ENCODE measurements around the gene PGRMC1.

DNA sequence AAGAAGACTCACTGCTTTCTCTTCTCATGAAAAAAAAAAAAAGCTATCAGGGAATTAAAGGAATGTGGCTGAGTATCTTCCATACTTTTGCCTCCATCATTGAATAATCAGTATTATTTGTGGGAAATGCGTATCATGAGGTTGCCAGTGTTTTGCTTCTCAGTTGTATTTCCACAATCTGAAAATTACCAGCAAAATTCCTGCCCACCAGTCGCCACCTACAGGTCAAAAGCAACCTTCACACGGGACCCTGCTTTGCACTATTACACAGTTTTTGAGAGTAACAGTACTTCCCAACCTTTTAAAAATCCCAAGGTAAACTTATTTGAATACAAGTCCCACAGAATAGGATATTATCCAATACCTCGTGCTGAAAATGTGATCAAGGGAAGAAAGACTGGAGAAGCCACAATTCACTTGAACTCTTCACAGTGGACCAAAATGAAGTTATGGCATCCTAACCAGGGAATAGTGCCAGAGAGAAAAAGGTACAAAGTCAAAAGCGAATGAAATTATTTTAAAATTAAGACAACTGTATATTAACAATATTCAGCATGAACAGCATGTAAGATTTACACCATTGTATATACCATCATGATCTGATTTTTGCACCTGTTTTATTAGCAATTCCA lies 30.4 kb downstream of the PGRMC1 start:
- TF ChIP-seq, protein P1, sequence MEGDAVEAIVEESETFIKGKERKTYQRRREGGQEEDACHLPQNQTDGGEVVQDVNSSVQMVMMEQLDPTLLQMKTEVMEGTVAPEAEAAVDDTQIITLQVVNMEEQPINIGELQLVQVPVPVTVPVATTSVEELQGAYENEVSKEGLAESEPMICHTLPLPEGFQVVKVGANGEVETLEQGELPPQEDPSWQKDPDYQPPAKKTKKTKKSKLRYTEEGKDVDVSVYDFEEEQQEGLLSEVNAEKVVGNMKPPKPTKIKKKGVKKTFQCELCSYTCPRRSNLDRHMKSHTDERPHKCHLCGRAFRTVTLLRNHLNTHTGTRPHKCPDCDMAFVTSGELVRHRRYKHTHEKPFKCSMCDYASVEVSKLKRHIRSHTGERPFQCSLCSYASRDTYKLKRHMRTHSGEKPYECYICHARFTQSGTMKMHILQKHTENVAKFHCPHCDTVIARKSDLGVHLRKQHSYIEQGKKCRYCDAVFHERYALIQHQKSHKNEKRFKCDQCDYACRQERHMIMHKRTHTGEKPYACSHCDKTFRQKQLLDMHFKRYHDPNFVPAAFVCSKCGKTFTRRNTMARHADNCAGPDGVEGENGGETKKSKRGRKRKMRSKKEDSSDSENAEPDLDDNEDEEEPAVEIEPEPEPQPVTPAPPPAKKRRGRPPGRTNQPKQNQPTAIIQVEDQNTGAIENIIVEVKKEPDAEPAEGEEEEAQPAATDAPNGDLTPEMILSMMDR (IDR thresholded peaks at IDR 0.05): peak; percentile 21 to 46
- no peak for TF ChIP-seq POLR2A (IDR thresholded peaks at IDR 0.05)
